ENCODE measurements around the gene CTDNEP1.

Gene CTDNEP1

DNA sequence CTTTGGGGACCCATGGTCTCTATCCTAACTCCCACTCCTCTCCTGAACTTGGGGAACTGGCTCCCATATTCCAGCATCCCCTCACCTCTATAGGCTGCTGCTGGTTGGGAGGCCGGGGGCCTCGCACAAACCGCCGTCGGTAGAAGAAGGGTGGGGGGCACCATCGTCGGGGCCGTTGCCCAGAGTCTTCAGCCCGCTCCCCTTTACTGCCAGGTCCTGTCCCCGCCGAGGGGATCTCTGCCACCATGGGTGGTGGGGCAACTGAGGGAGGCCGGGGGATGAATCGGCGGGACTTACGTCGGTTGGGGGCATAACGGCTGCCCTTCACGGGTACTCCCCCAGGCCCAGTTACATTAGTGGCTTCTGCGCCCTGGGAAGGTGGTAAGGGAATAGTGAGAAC, 38.6 kb upstream of the CTDNEP1 start:
- Histone ChIP-seq H3K27me3 (ENCODE audit: insufficient read depth, low read length, poor library complexity, severe bottlenecking) (no peaks in the 10 kb centered on the region), H3K4me1 (ENCODE audit: insufficient read depth, low read length, poor library complexity, severe bottlenecking) (no peaks in the 10 kb centered on the region), H3K4me3 (ENCODE audit: low read length, poor library complexity, severe bottlenecking) (no peak overlapping the region), H3K4me2 (ENCODE audit: low read depth, low read length, poor library complexity, severe bottlenecking) (no peak overlapping the region), H4K20me1 (ENCODE audit: insufficient read depth, low read length, poor library complexity, severe bottlenecking) (no peaks in the 10 kb centered on the region), H3K9me2 (replicated peaks; ENCODE audit: low read depth, low read length) (no peaks in the 10 kb centered on the region), H3F3A (ENCODE audit: low read depth) (no peaks in the 10 kb centered on the region), H2AFZ (ENCODE audit: low read length) (no peak overlapping the region), H3K9ac (ENCODE audit: low read depth, low read length, poor library complexity, severe bottlenecking) (no peak overlapping the region), H3K36me3 (ENCODE audit: insufficient read depth, low read length) (no peaks in the 10 kb centered on the region), H3K79me2 (ENCODE audit: insufficient read depth, low read length) (no peaks in the 10 kb centered on the region), H3K9me3 (ENCODE audit: insufficient read depth, low read depth, low read length) (no peaks in the 10 kb centered on the region)
- no peak for TF ChIP-seq EZH2phosphoT487 (IDR thresholded peaks at IDR 0.05; ENCODE audit: borderline replicate concordance)
- TF ChIP-seq CTCF (conservative IDR thresholded peaks at IDR 0.05; ENCODE audit: low read length), result no peak

DNA sequence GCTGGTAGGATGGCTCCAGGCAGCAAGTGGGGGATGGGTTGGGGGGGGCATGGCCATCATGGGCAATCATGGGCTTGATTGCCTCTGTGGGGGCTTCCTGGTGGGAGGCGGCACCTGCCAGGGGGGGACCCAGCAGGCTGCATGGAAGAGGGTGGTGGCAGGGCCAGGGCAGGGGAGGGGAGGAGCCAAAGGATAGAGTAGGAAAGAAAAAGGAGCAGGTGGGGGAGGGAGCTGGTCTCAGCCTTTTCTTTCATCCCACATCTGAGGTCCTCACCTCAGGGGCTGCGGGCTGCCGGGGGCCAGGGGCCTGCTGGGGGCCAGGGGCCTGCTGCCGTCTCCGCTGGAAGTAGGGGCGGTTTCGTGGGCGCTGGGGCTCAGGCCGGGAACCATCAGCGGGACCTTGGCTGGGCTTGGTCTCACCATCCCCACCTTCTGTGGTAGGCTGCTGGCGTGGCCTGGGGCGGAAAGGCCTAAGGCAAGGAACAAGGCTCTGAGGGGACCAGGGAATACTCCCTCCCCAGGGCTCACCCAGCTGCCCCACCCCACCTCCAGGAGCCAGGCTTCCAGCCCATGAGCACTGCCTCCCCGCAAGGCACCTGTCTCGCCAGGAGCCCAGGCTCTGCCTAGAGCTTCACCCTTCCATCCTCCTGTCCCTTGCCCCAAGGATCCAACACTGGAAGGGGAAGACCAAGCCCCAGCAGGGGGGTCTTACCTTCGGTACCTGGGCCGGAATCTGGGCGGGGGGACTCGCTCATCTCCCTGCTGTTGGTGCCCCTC, 37.9 kb upstream of the CTDNEP1 start:
- Histone ChIP-seq H3K4me3 (ENCODE audit: low read length, poor library complexity, severe bottlenecking) (no peak overlapping the region), H2AFZ (ENCODE audit: low read length) (no peak overlapping the region), H3K9me3 (ENCODE audit: insufficient read depth, low read depth, low read length) (no peaks in the 10 kb centered on the region), H3K79me2 (ENCODE audit: insufficient read depth, low read length) (no peaks in the 10 kb centered on the region), H3F3A (ENCODE audit: low read depth) (no peaks in the 10 kb centered on the region), H3K9me2 (replicated peaks; ENCODE audit: low read depth, low read length) (no peaks in the 10 kb centered on the region), H3K9ac (ENCODE audit: low read depth, low read length, poor library complexity, severe bottlenecking) (no peak overlapping the region), H3K27me3 (ENCODE audit: insufficient read depth, low read length, poor library complexity, severe bottlenecking) (no peaks in the 10 kb centered on the region), H3K4me2 (ENCODE audit: low read depth, low read length, poor library complexity, severe bottlenecking) (no peak overlapping the region), H4K20me1 (ENCODE audit: insufficient read depth, low read length, poor library complexity, severe bottlenecking) (no peaks in the 10 kb centered on the region), H3K36me3 (ENCODE audit: insufficient read depth, low read length) (no peaks in the 10 kb centered on the region), H3K4me1 (ENCODE audit: insufficient read depth, low read length, poor library complexity, severe bottlenecking) (no peaks in the 10 kb centered on the region)
- TF ChIP-seq EZH2phosphoT487 (IDR thresholded peaks at IDR 0.05; ENCODE audit: borderline replicate concordance) (no peak), CTCF (conservative IDR thresholded peaks at IDR 0.05; ENCODE audit: low read length) (no peak)

- TF ChIP-seq CTCF (conservative IDR thresholded peaks at IDR 0.05; ENCODE audit: low read length) (no peak), EZH2phosphoT487 (IDR thresholded peaks at IDR 0.05; ENCODE audit: borderline replicate concordance) (no peak)
- no peaks in the 10 kb centered on the region for H3K9me2 ChIP-seq (replicated peaks; ENCODE audit: low read depth, low read length)
- no peak overlapping the region for H2AFZ ChIP-seq (ENCODE audit: low read length)
- H3K4me3 ChIP-seq (ENCODE audit: low read length, poor library complexity, severe bottlenecking), result no peak overlapping the region
- peaks cover 13% of the 10 kb centered on the region for H3K4me1 ChIP-seq (ENCODE audit: insufficient read depth, low read length, poor library complexity, severe bottlenecking)
- 0 out of 2 replicates have a peak, but pooled peaks cover 3% of the 10 kb centered on the region for H3F3A ChIP-seq (ENCODE audit: low read depth)
- no peaks in the 10 kb centered on the region for H4K20me1 ChIP-seq (ENCODE audit: insufficient read depth, low read length, poor library complexity, severe bottlenecking)
- H3K9me3 ChIP-seq (ENCODE audit: insufficient read depth, low read depth, low read length), result no peaks in the 10 kb centered on the region
- H3K9ac ChIP-seq (ENCODE audit: low read depth, low read length, poor library complexity, severe bottlenecking), result no peak overlapping the region
- H3K79me2 ChIP-seq (ENCODE audit: insufficient read depth, low read length), result no peaks in the 10 kb centered on the region
- H3K4me2 ChIP-seq (ENCODE audit: low read depth, low read length, poor library complexity, severe bottlenecking), result no peak overlapping the region
- no peaks in the 10 kb centered on the region for H3K27me3 ChIP-seq (ENCODE audit: insufficient read depth, low read length, poor library complexity, severe bottlenecking)
- no peaks in the 10 kb centered on the region for H3K36me3 ChIP-seq (ENCODE audit: insufficient read depth, low read length)
Measured at GRCh38 chr17:7285679-7286078, 34.1 kb upstream of the CTDNEP1 start.

Data from Loucy (cell line).